Measurements from ENCODE around the gene CST9.
A peak's percentile ranks its signal among the peaks of the same experiment; 100 is the strongest.
"Not testable (repeated sequence)": the region's sequence is repeated elsewhere in the genome, so short reads cannot be mapped to it uniquely, and the experiment has no call there.

CST9 gene

DNA sequence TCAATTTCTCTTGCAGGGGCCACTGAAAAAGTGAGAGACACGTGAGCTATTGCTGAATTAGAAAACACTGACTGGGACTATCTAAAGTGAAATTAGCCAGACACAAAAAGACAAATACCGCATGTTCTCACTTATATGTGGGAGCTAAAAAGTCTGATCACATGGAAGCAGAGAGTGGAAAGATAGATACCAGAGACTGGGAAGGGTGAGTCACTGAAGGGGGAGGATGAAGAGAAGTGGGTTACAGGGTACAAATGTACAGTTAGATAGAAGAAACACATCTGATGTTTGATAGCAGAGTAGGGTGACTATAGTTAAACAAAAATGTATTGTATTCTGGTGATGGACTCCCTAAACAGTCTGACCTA is 18.6 kb upstream of the CST9 start:
- DNase-seq (ENCODE audit: low read depth in 2 of 3, low spot score in 1 of 3): no peak

DNA sequence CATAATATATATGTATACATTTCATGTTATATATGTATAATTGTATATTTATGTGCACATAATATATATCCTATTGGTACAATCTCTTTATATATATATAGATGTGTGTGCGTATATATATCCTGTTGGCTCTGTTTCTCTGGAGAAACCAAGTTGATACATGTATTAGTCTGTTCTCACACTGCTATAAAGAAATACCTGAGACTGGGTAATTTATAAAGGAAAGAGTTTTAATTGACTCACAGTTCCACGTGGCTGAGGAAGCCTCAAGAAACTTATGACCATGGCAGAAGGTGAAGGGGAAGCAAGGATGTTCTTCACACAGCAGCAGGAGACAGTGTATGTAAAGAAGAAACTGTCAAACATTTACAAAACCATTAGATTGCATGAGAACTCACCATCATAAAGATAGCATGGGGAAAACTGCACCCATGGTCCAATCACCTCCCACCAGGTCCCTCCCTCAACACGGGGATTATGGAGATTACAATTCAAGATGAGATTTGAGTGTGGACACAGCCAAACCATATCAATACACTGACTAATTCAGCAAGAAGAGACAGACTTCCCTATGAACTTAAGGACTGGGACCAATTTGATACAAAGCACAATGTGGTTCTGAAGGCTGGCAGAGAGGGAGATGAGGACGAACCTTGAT is 18.1 kb upstream of the CST9 start:
- no peak for DNase-seq (ENCODE audit: low read depth in 2 of 3, low spot score in 1 of 3)

DNA sequence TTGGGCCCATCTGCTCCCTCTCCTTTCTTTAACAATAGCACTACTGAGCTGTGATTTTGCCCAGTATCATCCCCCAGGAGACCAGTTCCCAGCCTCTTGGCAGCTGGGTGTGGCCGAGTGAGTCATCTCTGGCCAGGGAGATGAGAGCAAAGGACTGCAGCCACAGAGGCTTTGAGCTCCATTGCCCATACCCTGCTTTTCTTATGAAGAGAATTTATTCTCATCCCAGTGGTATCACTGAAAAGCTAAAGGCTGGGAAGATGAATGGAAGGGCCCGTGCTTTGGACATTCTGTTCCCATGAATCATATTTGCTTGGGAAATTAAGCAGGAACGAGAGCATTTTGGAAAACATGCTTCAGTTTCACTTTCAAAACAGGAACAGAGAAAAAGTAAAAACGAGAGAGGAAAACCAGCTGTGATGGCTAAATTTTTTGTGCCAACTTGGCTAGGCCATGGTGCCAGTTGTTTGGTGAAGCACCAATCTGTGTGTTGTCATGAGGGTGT is 17.2 kb upstream of the CST9 start:
- DNase-seq (ENCODE audit: low read depth in 2 of 3, low spot score in 1 of 3): no peak

DNA sequence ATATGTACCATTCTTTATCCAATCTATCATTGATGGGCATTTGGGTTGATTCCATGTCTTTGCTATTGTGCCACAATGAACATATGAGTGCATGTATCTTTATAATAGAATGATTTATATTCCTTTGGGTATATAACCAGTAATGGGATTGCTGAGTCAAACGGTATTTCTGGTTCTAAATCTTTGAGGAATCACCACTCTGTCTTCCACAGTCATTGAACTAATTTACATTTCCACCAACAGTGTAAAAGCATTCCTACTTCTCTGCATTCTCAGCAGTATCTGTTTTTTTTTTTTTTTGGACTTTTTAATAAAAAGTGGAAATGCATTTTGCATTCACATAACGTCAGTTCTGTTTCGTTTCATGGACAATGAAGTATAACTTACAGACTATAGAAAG is 16.7 kb upstream of the CST9 start:
- DNase-seq (ENCODE audit: low read depth in 2 of 3, low spot score in 1 of 3): not testable (repeated sequence)

DNA sequence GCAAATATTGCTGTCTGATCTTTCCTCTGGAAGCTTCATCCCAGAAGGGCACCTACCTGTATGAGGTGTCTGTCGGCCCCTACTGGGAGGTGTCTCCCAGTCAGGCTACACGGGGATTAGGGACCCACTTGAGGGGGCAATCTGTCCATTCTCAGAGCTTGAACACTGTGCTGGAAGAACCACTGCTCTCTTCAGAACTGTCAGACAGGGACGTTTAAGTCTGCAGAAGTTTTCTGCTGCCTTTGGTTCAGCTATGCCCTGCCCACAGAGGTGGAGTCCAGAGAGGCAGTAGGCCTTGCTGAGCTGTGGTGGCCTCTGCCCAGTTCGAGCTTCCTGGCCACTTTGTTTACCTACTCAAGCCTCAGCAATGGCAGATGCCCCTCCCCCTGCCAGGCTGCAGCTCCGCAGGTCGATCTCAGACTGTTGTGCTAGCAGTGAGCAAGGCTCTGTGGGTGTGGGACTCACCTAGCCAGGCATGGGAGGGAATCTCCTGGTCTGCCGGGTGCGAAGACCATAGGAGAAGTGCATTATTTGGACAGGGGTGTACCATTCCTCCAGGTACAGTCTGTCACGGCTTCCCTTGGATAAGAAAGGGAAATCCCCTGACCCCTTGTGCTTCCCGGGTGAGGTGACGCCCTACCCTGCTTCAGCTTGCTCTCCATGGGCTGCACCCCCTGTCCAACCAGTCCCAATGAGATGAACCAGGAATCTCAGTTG is 15.1 kb upstream of the CST9 start:
- DNase-seq (ENCODE audit: low read depth in 2 of 3, low spot score in 1 of 3): not testable (repeated sequence)

DNA sequence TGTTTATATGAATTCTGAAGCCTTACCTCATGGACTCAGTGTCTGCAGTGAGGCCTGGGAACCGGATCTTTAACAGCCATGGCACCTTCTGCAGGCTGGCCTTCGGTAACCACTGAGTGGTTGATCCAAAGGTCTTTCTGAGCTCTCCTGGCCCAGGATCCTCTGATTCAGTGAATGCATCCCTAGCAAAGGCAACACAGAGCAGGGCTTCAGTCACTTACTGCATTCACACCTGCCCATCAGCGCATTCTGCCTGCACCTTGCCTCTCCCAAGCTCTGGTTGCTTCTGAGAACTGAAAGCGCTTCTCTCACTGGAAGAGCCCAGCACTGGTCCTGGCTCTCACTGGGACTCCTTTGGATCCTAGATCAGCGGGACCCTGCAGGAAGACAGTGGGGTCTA is 8.4 kb upstream of the CST9 start:
- DNase-seq (ENCODE audit: low read depth in 2 of 3, low spot score in 1 of 3): no peak

DNA sequence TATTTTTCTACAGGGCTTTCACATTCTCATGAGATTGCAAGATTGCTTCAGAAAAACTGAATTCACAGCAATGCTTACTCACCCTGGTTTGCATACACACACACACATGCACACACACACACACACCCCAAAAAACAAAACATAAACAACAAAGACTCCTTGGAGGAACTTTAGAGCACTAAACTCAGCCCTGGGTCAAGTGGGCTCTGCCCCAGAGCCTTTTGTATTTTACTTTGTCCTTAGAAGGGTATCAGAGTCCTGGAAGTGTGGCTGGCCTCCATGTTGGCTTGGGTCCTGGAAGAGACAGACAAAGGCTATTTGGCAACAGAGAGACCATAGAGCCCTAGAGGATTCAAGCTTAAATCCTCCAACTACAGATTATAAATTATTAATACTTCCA is 8.0 kb upstream of the CST9 start:
- DNase-seq (ENCODE audit: low read depth in 2 of 3, low spot score in 1 of 3): no peak

DNA sequence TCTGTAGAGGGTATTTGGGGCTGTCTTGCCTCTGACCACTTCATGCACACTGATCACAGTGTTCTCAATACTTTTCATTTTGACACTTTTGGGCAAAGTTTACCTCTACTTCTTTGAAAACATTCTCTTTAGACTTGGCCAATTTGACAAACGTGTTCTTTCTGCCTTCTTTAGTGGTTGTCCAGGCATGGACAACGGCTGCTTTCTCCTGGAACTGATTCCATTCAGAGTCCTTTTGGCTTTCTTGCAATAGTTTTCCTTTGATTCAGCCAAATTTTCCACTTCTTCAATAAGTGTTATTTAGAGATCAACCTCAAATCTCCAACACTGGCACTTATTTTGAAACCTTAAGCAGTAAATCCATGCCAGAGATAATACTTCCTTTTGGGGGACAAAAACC is 6.7 kb upstream of the CST9 start:
- no peak for DNase-seq (ENCODE audit: low read depth in 2 of 3, low spot score in 1 of 3)

DNA sequence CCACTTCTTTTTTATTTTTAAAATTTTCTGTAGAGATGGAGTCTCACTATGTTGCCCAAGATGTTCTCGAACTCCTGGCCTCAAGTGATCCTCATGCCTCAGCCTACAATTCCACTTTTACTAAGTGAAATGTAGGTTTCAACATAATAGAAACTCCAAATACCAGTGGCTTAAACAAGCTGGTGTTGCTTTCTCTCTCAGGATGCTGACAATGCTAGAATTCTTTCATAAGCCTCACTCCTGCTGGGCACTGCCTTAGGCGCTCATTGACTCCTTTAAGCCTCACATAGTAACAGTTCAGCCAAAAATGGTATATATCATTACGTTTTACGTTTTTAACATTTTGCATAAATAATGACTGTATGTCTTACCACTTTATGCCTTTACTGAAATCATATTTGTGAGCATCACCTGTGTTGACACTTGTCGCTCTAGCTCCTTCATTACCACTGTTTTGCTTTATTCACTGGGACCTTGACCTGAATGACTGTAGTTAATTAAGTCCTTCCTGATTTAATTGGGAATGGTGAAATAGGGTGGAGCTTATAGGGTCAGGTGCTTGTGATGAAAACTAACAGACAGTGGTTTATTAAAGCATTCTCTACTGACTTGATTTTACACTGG is 3.9 kb upstream of the CST9 start:
- no peak for DNase-seq (ENCODE audit: low read depth in 2 of 3, low spot score in 1 of 3)

DNA sequence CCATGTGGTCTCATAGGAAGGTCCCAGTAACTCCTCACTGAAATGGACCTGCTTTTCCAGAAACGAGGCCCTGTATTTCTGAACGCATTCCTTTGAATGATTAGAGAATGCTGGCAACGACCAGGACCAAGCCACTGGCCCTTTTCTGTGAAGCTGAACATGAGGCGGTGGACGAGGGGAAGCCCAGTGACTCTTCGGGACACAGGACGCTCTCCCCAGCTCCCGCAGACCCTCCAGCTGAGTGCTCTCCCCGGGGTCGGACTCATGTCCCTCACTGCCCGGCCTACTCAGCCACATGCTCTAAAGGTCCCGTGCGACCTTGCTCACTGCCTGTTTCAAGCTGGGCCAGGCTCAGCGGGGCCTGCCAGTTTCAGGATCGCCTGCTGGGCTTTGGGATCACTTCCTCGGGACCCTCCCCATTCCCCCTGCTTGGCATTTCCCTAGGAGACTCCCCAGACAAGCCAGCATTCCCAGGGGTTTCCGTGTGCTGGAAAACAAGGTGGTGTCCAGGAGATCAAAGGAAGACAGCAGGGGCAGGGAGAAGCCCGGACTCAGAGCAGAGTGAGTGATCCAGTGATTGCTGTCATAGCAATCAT is 2.6 kb upstream of the CST9 start:
- DNase-seq (ENCODE audit: low read depth in 2 of 3, low spot score in 1 of 3): no peak

DNA sequence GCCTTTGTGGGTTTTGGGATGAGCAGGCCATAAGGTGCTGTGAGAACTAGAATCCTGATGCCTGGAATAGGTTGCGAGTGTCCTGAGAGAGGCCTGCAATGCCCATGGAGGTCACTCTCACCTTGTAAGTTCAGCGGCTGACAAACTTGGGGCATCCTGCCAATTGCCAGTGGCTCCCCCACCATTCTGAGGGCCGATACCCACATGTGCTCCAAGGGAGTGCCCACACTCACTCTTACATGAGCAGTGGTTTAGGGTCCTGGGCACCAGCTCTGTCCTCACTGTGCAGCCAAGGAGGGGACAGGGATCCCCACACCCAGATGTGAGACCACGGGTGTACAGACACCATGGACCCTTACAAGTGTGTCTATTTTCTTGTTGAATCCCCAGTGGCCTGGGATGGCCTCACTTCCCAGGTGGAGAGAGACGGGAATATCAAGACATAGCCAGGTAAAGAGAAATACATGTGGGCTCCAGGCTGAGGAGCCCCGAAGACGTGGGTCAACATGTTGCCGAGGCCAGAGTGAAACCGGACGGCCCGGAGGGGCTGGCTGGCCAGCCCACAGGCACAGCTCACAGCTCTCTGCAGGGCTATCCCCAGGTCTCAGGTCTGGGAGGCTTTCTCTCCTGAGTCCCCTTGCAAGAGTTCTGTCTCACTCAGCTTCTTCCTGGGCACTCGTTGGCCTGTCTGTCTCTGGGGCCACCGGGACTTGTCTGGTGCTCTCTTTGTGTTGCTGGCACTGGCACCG is 2.0 kb upstream of the CST9 start:
- DNase-seq (ENCODE audit: low read depth in 2 of 3, low spot score in 1 of 3): no peak

DNA sequence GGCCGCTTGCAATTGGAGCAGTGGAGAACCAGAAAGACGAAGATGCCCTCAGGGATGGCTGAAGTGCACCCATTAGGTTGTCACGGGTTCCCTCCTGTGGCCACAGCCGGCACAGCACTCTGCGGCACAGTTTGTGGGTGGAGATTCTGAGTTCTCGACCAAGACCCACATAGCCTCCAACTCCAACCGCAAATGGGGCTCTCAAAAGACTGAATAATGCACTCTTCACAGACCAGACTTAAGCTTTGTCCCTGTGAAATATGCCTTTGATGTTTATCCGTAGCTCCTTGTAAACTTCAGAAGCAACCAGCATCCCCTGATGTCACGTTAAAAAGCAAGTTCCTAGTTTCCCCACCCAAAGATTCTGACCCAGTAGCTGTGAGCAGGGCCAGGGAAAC is 934 bp upstream of the CST9 start:
- DNase-seq (ENCODE audit: low read depth in 2 of 3, low spot score in 1 of 3): peak; percentile 41 to 64 (median 57)

DNA sequence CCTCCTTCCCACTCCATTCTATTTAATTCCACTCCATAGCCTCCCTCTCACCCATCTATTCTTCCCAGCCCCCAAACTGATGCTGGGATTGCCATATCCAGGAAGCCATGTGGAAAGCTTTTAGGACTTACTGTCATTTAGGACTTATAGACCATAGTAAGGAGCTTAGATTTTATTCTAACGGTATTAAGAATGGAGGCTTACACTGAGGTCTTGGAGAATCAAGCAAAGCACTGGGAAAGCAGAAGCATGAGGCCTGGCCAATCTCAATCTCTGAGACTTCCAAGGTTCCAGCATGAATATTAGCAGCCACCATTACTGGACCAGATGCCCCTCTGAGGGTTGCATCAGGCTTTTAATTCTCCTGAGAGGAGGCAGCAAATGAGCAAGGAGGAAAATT is 1.4 kb downstream of the CST9 start:
- DNase-seq (ENCODE audit: low read depth in 2 of 3, low spot score in 1 of 3): no peak

DNA sequence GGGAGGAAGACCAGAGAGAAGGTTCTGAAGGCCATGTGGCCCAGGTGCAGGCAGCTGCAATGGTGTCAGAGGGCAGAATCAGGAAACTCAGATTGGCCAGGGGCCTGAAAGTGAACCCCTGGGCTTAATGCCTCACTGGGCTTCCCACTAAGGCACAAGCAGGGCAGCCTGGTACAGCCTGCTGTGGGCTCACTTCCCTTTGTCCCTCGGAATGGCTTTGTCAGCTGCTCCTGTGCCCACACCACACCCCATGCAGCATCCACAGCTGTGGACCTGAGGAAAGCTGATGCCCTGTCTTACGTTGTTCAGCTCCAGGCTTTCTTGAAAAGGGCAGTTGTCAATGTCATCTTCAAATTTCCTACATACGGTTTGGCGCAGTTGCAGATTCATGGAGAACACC is 2.4 kb downstream of the CST9 start:
- no peak for DNase-seq (ENCODE audit: low read depth in 2 of 3, low spot score in 1 of 3)

DNA sequence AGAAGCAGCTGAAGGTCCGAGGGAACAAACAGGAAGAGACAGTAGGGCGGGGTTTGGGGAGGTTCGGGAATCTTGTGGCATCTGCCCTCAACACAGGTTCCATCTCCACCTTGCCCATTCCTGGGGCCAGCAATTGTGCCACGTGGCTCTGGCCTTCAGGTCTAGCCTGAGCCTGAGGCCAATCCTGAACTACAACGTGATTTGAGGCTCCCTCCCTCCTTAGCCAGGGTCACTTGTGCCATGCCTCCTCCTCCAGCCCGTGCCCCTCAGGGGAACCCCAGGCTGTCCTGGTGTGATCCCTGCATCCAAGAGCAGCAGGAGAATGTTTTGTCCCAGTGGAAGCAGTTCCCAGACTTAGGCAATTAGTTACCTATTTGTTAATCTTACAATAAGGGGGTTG is 3.0 kb downstream of the CST9 start:
- DNase-seq (ENCODE audit: low read depth in 2 of 3, low spot score in 1 of 3): no peak

DNA sequence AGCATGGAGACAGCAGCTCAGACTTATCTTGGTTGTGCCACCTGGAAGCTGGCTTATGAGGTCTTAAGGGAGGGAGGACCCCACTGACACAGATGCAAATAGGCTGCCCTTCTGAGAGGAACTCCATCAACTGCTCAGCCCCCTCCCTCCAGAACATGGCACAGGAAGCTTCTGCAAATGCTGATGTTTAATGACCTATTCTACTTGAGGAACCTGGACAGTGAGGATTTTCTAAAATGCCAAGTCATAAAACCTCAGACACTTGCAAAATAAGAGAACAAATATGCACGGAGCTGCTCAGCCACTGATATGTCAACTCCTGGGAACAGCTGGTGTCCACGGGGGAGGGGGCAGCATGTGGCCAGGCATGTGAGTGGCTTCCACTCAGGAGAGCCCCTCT is 3.5 kb downstream of the CST9 start:
- DNase-seq (ENCODE audit: low read depth in 2 of 3, low spot score in 1 of 3): no peak

DNA sequence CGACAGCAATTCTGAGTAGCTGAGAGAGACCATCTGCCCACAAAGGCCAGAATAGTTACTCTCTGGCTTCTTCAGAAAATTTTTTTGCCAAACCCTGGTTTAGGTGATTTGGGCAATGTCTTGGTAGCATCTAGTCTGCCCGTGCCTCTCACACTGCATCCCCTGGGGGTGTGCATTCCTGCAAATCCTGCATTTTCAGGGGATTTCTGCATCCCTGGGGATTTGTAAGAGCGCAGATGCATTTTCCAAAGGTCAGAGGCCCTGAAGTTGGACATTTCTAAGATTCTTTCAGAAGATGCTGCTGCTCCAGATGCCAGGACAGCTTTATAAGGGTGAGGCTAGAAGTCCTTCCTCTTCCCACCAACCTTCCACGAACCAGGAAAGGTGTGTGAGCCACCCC is 4.0 kb downstream of the CST9 start:
- DNase-seq (ENCODE audit: low read depth in 2 of 3, low spot score in 1 of 3): no peak

DNA sequence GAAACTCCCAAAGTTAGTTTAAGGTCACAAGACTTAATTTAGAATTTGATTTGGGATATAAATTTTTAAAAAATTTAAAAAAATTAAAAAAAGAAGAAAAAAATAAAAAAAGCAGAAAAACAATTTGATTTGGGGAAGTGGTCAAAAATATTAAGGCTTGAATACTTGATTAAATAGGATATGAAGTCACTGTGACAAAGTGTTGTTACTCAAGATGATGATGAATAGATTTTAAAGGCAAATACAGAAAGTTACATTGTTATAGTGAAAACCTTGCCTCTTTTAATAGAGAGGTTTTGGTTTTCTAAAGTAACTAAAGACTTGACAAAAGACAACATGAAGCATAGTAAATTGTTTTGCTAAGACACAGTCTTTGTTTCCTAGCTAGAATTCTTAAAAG is 7.2 kb downstream of the CST9 start:
- DNase-seq (ENCODE audit: low read depth in 2 of 3, low spot score in 1 of 3): no peak

DNA sequence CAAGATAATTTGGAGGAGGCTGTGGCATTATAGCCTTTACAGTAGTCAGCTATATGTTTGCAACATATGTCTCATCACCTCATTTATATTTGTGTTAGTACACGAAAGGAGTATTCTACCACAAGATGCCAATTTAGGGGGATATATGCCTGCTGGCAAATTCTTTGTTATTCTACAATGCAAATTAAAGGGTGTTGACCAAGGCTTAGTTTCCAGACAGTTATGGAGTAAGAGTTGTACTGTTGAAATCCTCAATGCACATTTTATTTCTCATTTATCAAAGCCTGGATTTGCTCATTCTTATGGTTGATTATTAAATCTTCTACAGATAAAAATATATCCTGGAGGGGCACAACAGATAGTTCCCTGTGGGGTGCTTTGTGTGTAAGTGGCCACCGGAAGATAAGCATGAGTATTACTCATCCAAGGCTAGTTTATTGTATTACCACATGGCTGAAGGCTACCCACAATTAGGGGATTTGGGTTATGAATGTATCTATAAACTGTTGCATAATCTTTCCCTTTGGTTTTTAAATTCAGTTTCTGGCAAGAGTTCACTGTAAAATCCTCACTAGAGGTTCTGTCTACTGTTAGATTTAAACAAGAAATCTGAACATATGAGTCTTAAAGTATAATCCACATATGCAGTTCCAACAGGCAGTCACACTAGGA is 9.0 kb downstream of the CST9 start:
- DNase-seq (ENCODE audit: low read depth in 2 of 3, low spot score in 1 of 3): no peak

DNA sequence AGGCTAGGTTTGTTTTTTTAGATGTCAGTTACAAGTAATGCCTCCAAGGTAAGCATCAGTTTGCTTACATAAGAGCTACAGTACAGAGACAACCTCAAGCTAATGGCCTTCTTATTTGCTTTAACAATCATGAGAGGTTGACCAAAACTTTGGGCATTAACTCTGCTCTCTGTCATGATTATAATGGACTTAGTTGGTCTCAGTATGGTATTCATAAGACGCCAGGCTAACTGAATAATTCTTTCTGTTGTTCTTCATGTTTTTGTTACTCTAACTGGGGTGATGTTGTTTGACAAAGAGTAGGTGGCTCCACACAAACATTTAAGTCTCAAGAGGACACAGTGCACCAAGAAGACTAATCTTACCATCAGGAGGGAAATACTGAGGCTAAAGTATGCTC is 9.8 kb downstream of the CST9 start:
- DNase-seq (ENCODE audit: low read depth in 2 of 3, low spot score in 1 of 3): no peak

Measured in stimulated activated CD4-positive, alpha-beta T cell treated with anti-CD3 and anti-CD28 coated beads, Interleukin-12 subunit alpha, Interleukin-12 subunit beta, amount 100 ng/mL, for 48 hours (primary cell).